Thyroid gland (tissue), 4 donors: ENCODE measurements around the gene FMN2.

Source experiments
- POLR2A ChIP-seq, 2 donors: fragments of 450-650 bp; IDR thresholded peaks; one replicate each; pipeline ENCODE4 v1.6.1; 2017; ENCODE audit warnings: antibody characterized with exemption in 2 of 2, mild to moderate bottlenecking in 2 of 2, moderate library complexity in 1 of 2
- TF ChIP-seq, protein P1 (sequence below), 6 experiments: fragments of 200-600 bp in 3 of 6; fragments of 450-650 bp in 3 of 6; sonication (generic) in 3 of 6; IDR thresholded peaks; one replicate each; pipeline ENCODE4 v1.5.1; 2016 to 2019; ENCODE audit warnings: antibody characterized with exemption in 6 of 6, mild to moderate bottlenecking in 2 of 6, inconsistent platforms in 1 of 6, moderate library complexity in 1 of 6

GRCh38 chr1:240407407-240407806, 315.7 kb downstream of the FMN2 start:
- TF ChIP-seq, protein P1, sequence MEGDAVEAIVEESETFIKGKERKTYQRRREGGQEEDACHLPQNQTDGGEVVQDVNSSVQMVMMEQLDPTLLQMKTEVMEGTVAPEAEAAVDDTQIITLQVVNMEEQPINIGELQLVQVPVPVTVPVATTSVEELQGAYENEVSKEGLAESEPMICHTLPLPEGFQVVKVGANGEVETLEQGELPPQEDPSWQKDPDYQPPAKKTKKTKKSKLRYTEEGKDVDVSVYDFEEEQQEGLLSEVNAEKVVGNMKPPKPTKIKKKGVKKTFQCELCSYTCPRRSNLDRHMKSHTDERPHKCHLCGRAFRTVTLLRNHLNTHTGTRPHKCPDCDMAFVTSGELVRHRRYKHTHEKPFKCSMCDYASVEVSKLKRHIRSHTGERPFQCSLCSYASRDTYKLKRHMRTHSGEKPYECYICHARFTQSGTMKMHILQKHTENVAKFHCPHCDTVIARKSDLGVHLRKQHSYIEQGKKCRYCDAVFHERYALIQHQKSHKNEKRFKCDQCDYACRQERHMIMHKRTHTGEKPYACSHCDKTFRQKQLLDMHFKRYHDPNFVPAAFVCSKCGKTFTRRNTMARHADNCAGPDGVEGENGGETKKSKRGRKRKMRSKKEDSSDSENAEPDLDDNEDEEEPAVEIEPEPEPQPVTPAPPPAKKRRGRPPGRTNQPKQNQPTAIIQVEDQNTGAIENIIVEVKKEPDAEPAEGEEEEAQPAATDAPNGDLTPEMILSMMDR (IDR thresholded peaks at IDR 0.05): no peak
- no peak for TF ChIP-seq POLR2A (IDR thresholded peaks at IDR 0.05)
